Smooth muscle cell (in vitro differentiated cells): ENCODE results near the gene DOCK3. TPM values are rescaled to one million over a fixed set of nuclear protein-coding genes. Genes with fewer than 3 reads are reported as not detected.

Source experiments
- DNase-seq: peaks from one replicate; lab custom pipeline; 2025; ENCODE audit not compliant: unreplicated experiment; lab: John Stamatoyannopoulos, UW
- H2AFZ ChIP-seq: fragments of 200-600 bp; sonication (generic); 2 replicates; pipeline ENCODE4 v1.6.0; 2016; ENCODE audit warnings: antibody characterized with exemption, low read depth, mild to moderate bottlenecking
- H3F3A ChIP-seq: fragments of 200-600 bp; sonication (generic); 2 replicates; pipeline ENCODE4 v1.6.0; 2017; ENCODE audit warnings: antibody characterized with exemption, low read depth
- H3K27ac ChIP-seq: fragments of 200-600 bp; sonication (generic); 2 replicates; pipeline ENCODE4 v1.5.1; 2016; ENCODE audit warnings: low read depth, mild to moderate bottlenecking
- H3K27me3 ChIP-seq: fragments of 200-600 bp; sonication (generic); 2 replicates; pipeline ENCODE4 v1.6.1; 2016; ENCODE audit warnings: low read depth, mild to moderate bottlenecking
- H3K36me3 ChIP-seq: fragments of 200-600 bp; sonication (generic); 2 replicates; pipeline ENCODE4 v1.5.1; 2016; ENCODE audit warnings: low read depth
- H3K4me1 ChIP-seq: fragments of 200-600 bp; sonication (generic); 2 replicates; pipeline ENCODE4 v1.5.1; 2016; ENCODE audit warnings: low read depth
- H3K4me2 ChIP-seq: fragments of 200-600 bp; sonication (generic); 2 replicates; pipeline ENCODE4 v1.6.0; 2016; ENCODE audit warnings: mild to moderate bottlenecking
- H3K4me3 ChIP-seq: fragments of 200-600 bp; sonication (generic); 2 replicates; pipeline ENCODE4 v1.5.1; 2016; ENCODE audit warnings: mild to moderate bottlenecking
- H3K79me2 ChIP-seq: fragments of 200-600 bp; sonication (generic); 2 replicates; pipeline ENCODE4 v1.6.0; 2016; ENCODE audit warnings: low read depth, mild to moderate bottlenecking
- H3K9ac ChIP-seq: fragments of 200-600 bp; sonication (generic); 2 replicates; pipeline ENCODE4 v1.6.0; 2016; ENCODE audit warnings: low read depth
- H3K9me3 ChIP-seq: fragments of 200-600 bp; sonication (generic); replicated peaks from 2 replicates; pipeline ENCODE4 v1.5.1; 2016; ENCODE audit warnings: low read depth
- H4K20me1 ChIP-seq: fragments of 200-600 bp; sonication (generic); 2 replicates; pipeline ENCODE4 v1.6.0; 2016; ENCODE audit warnings: low read depth
- WGBS: methylation state at CpG from one replicate; pipeline ENCODE4 v1.1.7; 2016; ENCODE audit warnings: low lambda C conversion rate; 5-methylcytosine and 5-hydroxymethylcytosine counted together
- polyA plus RNA-seq: library from polyadenylated mRNA; unstranded; fragments of >200 nt; fragmentation: Nextera tagmentation; extraction: Ambion mirVana; gene quantifications from 2 replicates; pipeline ENCODE4 v1.2.1, GENCODE V29; 2016
- total RNA-seq: library from RNA; depleted of rRNA; stranded (reverse); fragments of >200 nt; gene quantifications from 2 replicates; pipeline ENCODE4 v1.2.3, GENCODE V29; 2014
- TF ChIP-seq, protein P1 (sequence below): fragments of 200-600 bp; sonication (generic); IDR thresholded peaks from 2 replicates; pipeline ENCODE4 v1.5.1; 2017; ENCODE audit warnings: borderline replicate concordance, mild to moderate bottlenecking, antibody characterized with exemption; ENCODE audit not compliant: insufficient read depth, poor library complexity, severe bottlenecking

Gene DOCK3
- total and polyA plus RNA-seq, 2 experiments from 2014 or later: 0.29 to 2.2 TPM

DNA sequence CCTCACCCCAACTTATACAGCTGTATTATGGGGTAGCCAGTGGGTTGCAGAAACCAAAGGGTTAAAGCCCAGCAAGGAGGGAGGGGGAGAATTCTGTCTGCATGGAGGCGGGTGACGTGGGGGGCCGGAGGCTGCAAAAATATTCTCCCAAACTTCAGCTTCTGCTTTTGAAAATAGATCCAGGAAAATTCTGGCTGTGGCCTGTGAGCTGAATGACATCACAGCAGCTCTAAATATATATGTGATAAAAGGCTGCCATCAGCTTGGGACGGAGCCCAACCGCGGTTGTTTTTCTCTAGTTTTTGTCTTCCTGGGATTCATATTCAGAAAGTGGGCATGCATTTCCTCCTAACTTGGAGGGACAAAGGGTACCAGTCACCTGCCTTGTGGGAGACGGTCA is 30.2 kb upstream of the DOCK3 start:
- Histone ChIP-seq H3K27me3 (no peaks in the 10 kb centered on the region), H3K27ac (no peak overlapping the region), H2AFZ (no peak overlapping the region), H3K36me3 (no peaks in the 10 kb centered on the region), H3K9me3 (no peaks in the 10 kb centered on the region), H4K20me1 (peaks cover under 1% of the 10 kb centered on the region), H3F3A (no peaks in the 10 kb centered on the region), H3K4me1 (no peaks in the 10 kb centered on the region), H3K79me2 (no peaks in the 10 kb centered on the region), H3K9ac (no peak overlapping the region), H3K4me3 (no peak overlapping the region), H3K4me2 (no peak overlapping the region)
- TF ChIP-seq, protein P1, sequence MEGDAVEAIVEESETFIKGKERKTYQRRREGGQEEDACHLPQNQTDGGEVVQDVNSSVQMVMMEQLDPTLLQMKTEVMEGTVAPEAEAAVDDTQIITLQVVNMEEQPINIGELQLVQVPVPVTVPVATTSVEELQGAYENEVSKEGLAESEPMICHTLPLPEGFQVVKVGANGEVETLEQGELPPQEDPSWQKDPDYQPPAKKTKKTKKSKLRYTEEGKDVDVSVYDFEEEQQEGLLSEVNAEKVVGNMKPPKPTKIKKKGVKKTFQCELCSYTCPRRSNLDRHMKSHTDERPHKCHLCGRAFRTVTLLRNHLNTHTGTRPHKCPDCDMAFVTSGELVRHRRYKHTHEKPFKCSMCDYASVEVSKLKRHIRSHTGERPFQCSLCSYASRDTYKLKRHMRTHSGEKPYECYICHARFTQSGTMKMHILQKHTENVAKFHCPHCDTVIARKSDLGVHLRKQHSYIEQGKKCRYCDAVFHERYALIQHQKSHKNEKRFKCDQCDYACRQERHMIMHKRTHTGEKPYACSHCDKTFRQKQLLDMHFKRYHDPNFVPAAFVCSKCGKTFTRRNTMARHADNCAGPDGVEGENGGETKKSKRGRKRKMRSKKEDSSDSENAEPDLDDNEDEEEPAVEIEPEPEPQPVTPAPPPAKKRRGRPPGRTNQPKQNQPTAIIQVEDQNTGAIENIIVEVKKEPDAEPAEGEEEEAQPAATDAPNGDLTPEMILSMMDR: no peak
- 94% methylated on average over 7 of the region's 7 CpGs for WGBS
- no peak for DNase-seq

DNA sequence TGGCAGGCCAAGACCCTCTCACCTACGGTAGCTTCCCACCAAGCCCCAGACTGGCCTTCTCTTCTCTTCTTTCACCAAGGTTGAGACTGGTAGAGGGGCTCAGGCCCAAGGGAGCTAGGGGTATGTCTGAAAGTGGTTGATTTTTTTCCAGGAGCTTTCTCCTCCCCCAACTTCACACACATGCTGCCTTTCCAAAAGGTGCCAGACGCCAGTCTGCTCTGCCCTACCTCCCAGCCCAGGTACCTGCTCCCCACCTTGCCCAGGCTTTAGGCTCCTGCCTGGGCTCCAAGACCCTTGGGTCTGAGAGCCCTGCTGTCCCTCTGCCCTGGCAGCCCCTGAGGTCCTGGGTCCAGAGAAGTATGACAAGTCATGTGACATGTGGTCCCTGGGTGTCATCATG is 29.3 kb upstream of the DOCK3 start:
- no peak overlapping the region for H3K9ac ChIP-seq
- H3F3A ChIP-seq: no peaks in the 10 kb centered on the region
- 100% methylated on average over 2 of the region's 2 CpGs for WGBS

DNA sequence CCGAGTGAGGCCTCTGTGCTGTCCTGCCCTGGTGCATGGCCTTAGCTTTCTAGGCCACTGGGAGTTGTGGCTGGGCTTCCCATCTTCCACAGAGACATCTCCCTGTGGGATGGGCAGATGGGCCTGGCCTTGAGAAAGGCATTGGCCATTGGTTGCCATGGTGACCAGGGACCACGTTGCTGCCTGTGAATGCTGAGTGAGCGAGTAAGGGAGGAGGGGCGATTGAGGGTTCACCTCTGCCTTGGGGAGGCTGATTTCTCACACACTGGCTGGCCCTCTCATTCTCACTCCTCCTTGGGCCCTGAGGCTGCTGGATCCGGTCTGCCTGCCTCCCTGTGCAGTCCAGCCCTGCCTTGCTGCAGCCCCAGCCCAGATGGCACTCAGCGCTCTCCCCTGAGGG is 26.4 kb upstream of the DOCK3 start:
- H4K20me1 ChIP-seq: no peaks in the 10 kb centered on the region
- peaks cover 6% of the 10 kb centered on the region for H3K4me1 ChIP-seq
- WGBS: 60% methylated on average over 6 of the region's 6 CpGs
- H2AFZ ChIP-seq: no peak overlapping the region
- H3K79me2 ChIP-seq: no peaks in the 10 kb centered on the region
- no peak overlapping the region for H3K4me3 ChIP-seq
- H3K27ac ChIP-seq: no peak overlapping the region
- TF ChIP-seq, protein P1: no peak
- no peak overlapping the region for H3K9ac ChIP-seq
- no peaks in the 10 kb centered on the region for H3K27me3 ChIP-seq
- no peak overlapping the region for H3K4me2 ChIP-seq
- H3F3A ChIP-seq: no peaks in the 10 kb centered on the region
- no peak for DNase-seq
- H3K9me3 ChIP-seq: no peaks in the 10 kb centered on the region
- H3K36me3 ChIP-seq: no peaks in the 10 kb centered on the region

More for the DNA sequence above, 29.3 kb upstream of the DOCK3 start:
- TF ChIP-seq, protein P1: no peak
- DNase-seq: no peak
- no peaks in the 10 kb centered on the region for H3K27me3 ChIP-seq
- no peaks in the 10 kb centered on the region for H3K9me3 ChIP-seq
- no peak overlapping the region for H3K27ac ChIP-seq
- no peak overlapping the region for H3K4me3 ChIP-seq
- no peaks in the 10 kb centered on the region for H3K36me3 ChIP-seq
- no peaks in the 10 kb centered on the region for H4K20me1 ChIP-seq
- no peaks in the 10 kb centered on the region for H3K4me1 ChIP-seq
- no peak overlapping the region for H2AFZ ChIP-seq
- no peak overlapping the region for H3K4me2 ChIP-seq
- no peaks in the 10 kb centered on the region for H3K79me2 ChIP-seq

DNA sequence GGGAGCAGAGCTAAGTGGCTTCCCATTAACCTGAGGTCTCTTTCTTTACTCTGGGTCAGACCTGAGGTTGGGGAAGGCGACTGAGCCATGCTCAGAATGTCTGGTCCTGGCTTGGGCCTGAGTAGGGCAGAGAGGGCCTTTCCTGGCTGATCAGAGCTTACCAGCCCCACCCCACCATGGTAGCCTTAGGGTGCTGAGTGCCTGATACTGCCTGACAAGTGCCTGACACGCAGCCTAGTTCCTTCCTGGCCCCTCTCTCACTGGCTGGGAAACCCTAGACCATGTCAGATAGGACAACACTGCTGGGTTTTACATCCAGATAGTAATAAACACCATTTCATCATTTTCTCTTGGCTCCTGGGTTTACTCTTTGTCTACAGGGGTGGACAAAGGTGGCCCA is 25.8 kb upstream of the DOCK3 start:
- Histone ChIP-seq H3K4me3 (no peak overlapping the region), H2AFZ (no peak overlapping the region), H3K79me2 (no peaks in the 10 kb centered on the region), H4K20me1 (no peaks in the 10 kb centered on the region), H3K9me3 (no peaks in the 10 kb centered on the region), H3K27ac (no peak overlapping the region), H3K27me3 (no peaks in the 10 kb centered on the region), H3K36me3 (no peaks in the 10 kb centered on the region), H3K4me1 (peaks cover 6% of the 10 kb centered on the region), H3K4me2 (no peak overlapping the region), H3K9ac (no peak overlapping the region), H3F3A (no peaks in the 10 kb centered on the region)
- no peak for DNase-seq
- TF ChIP-seq, protein P1: no peak
- WGBS: 96% methylated on average over 2 of the region's 2 CpGs
